HG02571 (cell line): ENCODE results near the gene VPS51.

Experiments used
- ATAC-seq: cut with Tn5 transposase; IDR thresholded peaks from one replicate; pipeline ENCODE4 v1.9.1; 2021; ENCODE audit warnings: mild to moderate bottlenecking, moderate library complexity; ENCODE audit not compliant: unreplicated experiment

VPS51 gene

GRCh38 chr11:65071907-65072630 is 23.9 kb upstream of the VPS51 start:
- ATAC-seq: no peak

GRCh38 chr11:65072631-65072966 is 23.4 kb upstream of the VPS51 start:
- ATAC-seq: no peak

GRCh38 chr11:65077451-65077850 is 18.6 kb upstream of the VPS51 start:
- no peak for ATAC-seq

- ATAC-seq: no peak
These were observed 17.9 kb upstream of the VPS51 start for GRCh38 chr11:65078151-65078550.

GRCh38 chr11:65078786-65079342 is 17.1 kb upstream of the VPS51 start:
- ATAC-seq: no peak

GRCh38 chr11:65083134-65083833 is 12.7 kb upstream of the VPS51 start:
- ATAC-seq: no peak

- ATAC-seq: peak; percentile 73
These were observed 12.0 kb upstream of the VPS51 start, which contains the start of the genes CDCA5 and ZFPL1 for GRCh38 chr11:65083834-65084597. Gene CDCA5 (minus strand): TSS chr11:65084040. CDS start chr11:65083978, 62 bp downstream. Gene ZFPL1 (plus strand): TSS chr11:65084222. CDS start chr11:65084699, 477 bp downstream.

- no peak for ATAC-seq
These were observed 11.2 kb upstream of the VPS51 start for GRCh38 chr11:65084598-65085375.

- no peak for ATAC-seq
These were observed 10.6 kb upstream of the VPS51 start for GRCh38 chr11:65085446-65085845.

- no peak for ATAC-seq
These were observed 9.2 kb upstream of the VPS51 start for GRCh38 chr11:65086809-65087208.

- no peak for ATAC-seq
These were observed 8.8 kb upstream of the VPS51 start for GRCh38 chr11:65087216-65087615.

GRCh38 chr11:65087827-65088226 is 8.2 kb upstream of the VPS51 start:
- ATAC-seq: no peak

- no peak for ATAC-seq
These were observed 6.4 kb upstream of the VPS51 start for GRCh38 chr11:65089621-65090020.

- no peak for ATAC-seq
These were observed 5.4 kb upstream of the VPS51 start for GRCh38 chr11:65090628-65091027.

- no peak for ATAC-seq
These were observed 587 bp upstream of the VPS51 start for GRCh38 chr11:65095427-65095826.

GRCh38 chr11:65096926-65097325 is 912 bp downstream of the VPS51 start:
- no peak for ATAC-seq

GRCh38 chr11:65100674-65101350 is 4.8 kb downstream of the VPS51 start:
- no peak for ATAC-seq

GRCh38 chr11:65102142-65103095 is 6.4 kb downstream of the VPS51 start:
- no peak for ATAC-seq

- no peak for ATAC-seq
These were observed 7.5 kb downstream of the VPS51 start for GRCh38 chr11:65103476-65103875.
